ENCODE results near the gene MIEN1. TPM values are rescaled to one million over a fixed set of nuclear protein-coding genes. Genes with fewer than 3 reads are reported as not detected.
"Not testable (repeated sequence)": the region's sequence is repeated elsewhere in the genome, so short reads cannot be mapped to it uniquely, and the experiment has no call there.

The MIEN1 gene
- total RNA-seq, 2 donors from 2014 or later = 24.6 to 45.2 TPM

DNA sequence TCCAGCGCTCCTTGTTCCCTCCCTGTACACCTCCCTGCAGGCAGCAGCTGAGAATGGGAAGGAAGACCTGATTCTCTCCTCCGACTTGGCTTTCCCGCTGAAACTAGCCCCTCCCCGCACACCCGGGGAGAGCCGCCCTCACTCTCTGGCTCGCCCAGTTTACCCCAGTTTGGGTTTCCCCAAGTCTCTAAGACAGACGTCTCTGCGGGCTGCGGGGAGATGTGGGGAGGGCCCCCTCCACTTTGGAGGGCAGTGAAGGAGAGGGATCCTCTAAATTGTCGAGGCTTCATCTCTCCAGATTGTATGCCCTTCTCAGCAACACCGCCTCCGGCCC lies 8.2 kb upstream of the MIEN1 start:
- H3K4me3 Mint-ChIP-seq = peak overlapping the region; percentile 52
- H3K27me3 Mint-ChIP-seq = peaks cover 11% of the 10 kb centered on the region
- no peaks in the 10 kb centered on the region for H3K36me3 Mint-ChIP-seq (ENCODE audit: low read depth)
- no peaks in the 10 kb centered on the region for H3K9me3 Mint-ChIP-seq
- H3K27ac Mint-ChIP-seq = no peak overlapping the region
- peaks cover 5% of the 10 kb centered on the region for H3K4me1 Mint-ChIP-seq
- peak; percentile 93 for ATAC-seq (replicated peaks)

DNA sequence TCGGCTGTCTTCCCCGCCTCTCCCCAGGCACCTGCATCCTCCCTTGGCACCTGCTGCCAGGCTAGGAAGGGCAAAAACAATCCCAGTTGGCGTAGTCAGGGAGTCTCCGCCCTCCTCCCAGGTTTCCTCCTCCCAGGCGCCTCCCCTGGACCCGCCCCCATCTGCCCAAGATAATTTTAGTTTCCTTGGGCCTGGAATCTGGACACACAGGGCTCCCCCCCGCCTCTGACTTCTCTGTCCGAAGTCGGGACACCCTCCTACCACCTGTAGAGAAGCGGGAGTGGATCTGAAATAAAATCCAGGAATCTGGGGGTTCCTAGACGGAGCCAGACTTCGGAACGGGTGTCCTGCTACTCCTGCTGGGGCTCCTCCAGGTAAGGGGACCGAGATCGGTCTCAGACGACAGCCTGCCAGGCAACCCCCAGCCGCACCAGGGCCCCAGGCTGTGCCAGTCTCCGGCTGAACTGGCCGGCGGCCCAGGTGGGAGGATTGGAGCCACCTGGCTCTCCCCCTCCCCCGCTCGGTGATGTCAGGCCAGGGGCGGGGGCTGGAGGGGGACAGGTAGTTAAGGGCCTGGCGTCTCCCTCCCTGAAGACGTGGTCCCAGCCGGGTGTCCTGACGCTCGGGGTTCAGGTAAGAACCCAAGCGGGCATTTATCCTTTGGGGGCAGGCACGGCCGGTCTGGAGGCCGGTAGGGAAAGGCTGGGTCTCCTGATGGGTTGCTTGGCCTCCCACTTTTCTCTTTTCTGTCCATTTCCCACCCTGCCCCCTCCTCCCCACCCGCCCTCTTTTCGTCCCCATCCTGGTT lies 7.6 kb upstream of the MIEN1 start, which contains the start of gene GRB7:
Gene GRB7 (plus strand): TSS at position 179 of the 808 bp plus-strand sequence. CDS start 4,364 bp downstream, outside the sequence.
- Mint-ChIP-seq H3K9me3 (no peaks in the 10 kb centered on the region), H3K4me1 (peaks cover 5% of the 10 kb centered on the region), H3K36me3 (ENCODE audit: low read depth) (no peaks in the 10 kb centered on the region), H3K4me3 (peak within 1 kb of the TSS; percentile 52), H3K27ac (no peak within 1 kb of the TSS), H3K27me3 (peaks cover 11% of the 10 kb centered on the region)
- ATAC-seq (replicated peaks) = no peak

DNA sequence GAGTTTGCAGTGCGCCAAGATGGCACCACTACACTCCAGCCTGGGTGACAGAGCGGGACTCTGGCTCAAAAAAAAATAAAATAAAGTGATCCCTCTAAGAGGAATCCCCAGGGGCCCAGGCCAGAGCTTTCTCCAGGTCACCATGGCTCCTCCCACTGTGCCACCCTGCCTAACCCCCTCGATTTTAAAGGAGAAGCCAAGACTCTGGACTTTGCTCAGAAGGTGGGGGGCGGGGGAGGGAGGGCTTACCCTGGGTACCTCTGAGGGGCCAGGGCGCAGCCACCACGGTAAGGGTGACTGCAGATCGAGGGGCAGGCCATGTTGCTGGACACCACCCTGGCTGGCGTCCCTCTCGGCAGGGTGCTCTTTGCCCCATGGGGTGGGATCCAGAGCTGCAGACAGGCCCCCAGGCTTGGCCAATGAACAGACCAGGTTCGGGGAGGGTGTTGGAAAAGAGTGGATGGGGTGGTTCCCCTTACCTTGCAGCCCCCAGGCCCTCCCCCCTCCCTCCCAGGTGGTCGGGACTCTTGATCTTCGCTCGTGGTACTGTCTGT lies 7.0 kb upstream of the MIEN1 start:
- H3K27ac Mint-ChIP-seq = no peak overlapping the region
- H3K27me3 Mint-ChIP-seq = peaks cover 11% of the 10 kb centered on the region
- no peaks in the 10 kb centered on the region for H3K9me3 Mint-ChIP-seq
- no peak overlapping the region for H3K4me3 Mint-ChIP-seq
- H3K4me1 Mint-ChIP-seq = peaks cover 5% of the 10 kb centered on the region
- H3K36me3 Mint-ChIP-seq (ENCODE audit: low read depth) = no peaks in the 10 kb centered on the region
- no peak for ATAC-seq (replicated peaks)

GRCh38 chr17:39736319-39737165 lies 6.2 kb upstream of the MIEN1 start:
- Mint-ChIP-seq H3K36me3 (ENCODE audit: low read depth) (no peaks in the 10 kb centered on the region), H3K9me3 (no peaks in the 10 kb centered on the region), H3K27me3 (peaks cover 11% of the 10 kb centered on the region), H3K4me1 (peaks cover 5% of the 10 kb centered on the region), H3K27ac (no peak overlapping the region), H3K4me3 (no peak overlapping the region)
- ATAC-seq (replicated peaks) = no peak

- H3K27ac Mint-ChIP-seq = no peak overlapping the region
- H3K9me3 Mint-ChIP-seq = no peaks in the 10 kb centered on the region
- no peaks in the 10 kb centered on the region for H3K36me3 Mint-ChIP-seq (ENCODE audit: low read depth)
- no peak for ATAC-seq (replicated peaks)
- peaks cover 5% of the 10 kb centered on the region for H3K4me1 Mint-ChIP-seq
- peaks cover 11% of the 10 kb centered on the region for H3K27me3 Mint-ChIP-seq
- no peak overlapping the region for H3K4me3 Mint-ChIP-seq
These were observed 5.5 kb upstream of the MIEN1 start for GRCh38 chr17:39735882-39736281.

DNA sequence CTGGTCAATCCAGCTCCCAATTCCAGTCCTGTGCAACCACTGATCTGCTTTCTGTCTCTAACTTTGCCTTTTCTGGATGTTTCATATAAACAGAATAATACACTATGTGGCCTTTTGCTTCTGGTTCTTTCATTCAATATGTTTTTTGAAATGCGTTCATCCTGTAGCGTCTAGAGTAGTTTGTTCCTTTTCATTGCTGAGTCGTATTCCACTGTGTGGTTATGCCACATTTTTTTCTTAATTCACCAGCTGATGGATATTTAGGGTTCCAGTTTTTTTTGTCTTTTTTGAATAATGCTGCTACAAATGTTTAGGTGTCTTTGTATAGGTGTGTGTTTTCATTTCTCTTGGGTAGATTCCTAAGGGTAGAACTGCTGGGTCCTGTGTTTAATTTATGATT lies 2.3 kb upstream of the MIEN1 start:
- Mint-ChIP-seq H3K27ac (no peak overlapping the region), H3K4me3 (no peak overlapping the region), H3K36me3 (ENCODE audit: low read depth) (peaks cover 22% of the 10 kb centered on the region), H3K27me3 (peaks cover 4% of the 10 kb centered on the region), H3K9me3 (no peaks in the 10 kb centered on the region), H3K4me1 (peaks cover 8% of the 10 kb centered on the region)
- no peak for ATAC-seq (replicated peaks)

- no peaks in the 10 kb centered on the region for H3K27me3 Mint-ChIP-seq
- ATAC-seq (replicated peaks) = no peak
- H3K4me1 Mint-ChIP-seq = peaks cover 8% of the 10 kb centered on the region
- H3K36me3 Mint-ChIP-seq (ENCODE audit: low read depth) = peaks cover 30% of the 10 kb centered on the region
- peak overlapping the region; percentile 94 for H3K4me3 Mint-ChIP-seq
- H3K9me3 Mint-ChIP-seq = no peaks in the 10 kb centered on the region
- peak overlapping the region; percentile 89 for H3K27ac Mint-ChIP-seq
These were observed 966 bp downstream of the MIEN1 start for GRCh38 chr17:39729280-39729851.

GRCh38 chr17:39727556-39727955 lies 2.8 kb downstream of the MIEN1 start:
- Mint-ChIP-seq H3K4me3 (no peak overlapping the region), H3K27ac (no peak overlapping the region), H3K4me1 (peaks cover 8% of the 10 kb centered on the region), H3K27me3 (no peaks in the 10 kb centered on the region), H3K9me3 (no peaks in the 10 kb centered on the region), H3K36me3 (ENCODE audit: low read depth) (peaks cover 30% of the 10 kb centered on the region)
- ATAC-seq (replicated peaks) = no peak

GRCh38 chr17:39726617-39727016 lies 3.7 kb downstream of the MIEN1 start:
- no peak for ATAC-seq (replicated peaks)
- Mint-ChIP-seq H3K36me3 (ENCODE audit: low read depth) (peaks cover 30% of the 10 kb centered on the region), H3K4me1 (peaks cover 8% of the 10 kb centered on the region), H3K27me3 (no peaks in the 10 kb centered on the region), H3K27ac (no peak overlapping the region), H3K4me3 (no peak overlapping the region), H3K9me3 (no peaks in the 10 kb centered on the region)

DNA sequence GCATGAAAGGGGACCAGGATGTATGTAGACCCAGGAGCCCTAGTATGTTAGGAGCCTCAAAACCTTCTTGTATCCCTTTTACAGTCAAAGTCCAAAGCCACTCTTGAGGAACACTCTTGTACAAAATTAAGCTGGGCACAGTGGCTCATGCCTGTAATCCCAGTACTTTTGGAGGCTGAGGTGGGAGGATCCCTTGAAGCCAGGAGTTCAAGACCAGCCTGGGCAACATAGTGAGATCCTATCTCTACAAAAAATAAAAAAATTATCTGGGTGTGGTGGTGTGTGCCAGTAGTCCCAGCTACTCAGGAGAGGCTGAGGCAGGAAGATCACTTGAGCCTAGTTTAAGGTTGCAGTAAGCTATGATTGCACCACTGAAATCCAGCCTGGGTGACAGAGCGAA lies 4.4 kb downstream of the MIEN1 start:
- ATAC-seq (replicated peaks); H3K9me3 Mint-ChIP-seq; H3K4me3 Mint-ChIP-seq; H3K27me3 Mint-ChIP-seq; H3K4me1 Mint-ChIP-seq: not testable (repeated sequence)
- Mint-ChIP-seq H3K27ac (peak overlapping the region; percentile 28), H3K36me3 (ENCODE audit: low read depth) (peaks cover 30% of the 10 kb centered on the region)

DNA sequence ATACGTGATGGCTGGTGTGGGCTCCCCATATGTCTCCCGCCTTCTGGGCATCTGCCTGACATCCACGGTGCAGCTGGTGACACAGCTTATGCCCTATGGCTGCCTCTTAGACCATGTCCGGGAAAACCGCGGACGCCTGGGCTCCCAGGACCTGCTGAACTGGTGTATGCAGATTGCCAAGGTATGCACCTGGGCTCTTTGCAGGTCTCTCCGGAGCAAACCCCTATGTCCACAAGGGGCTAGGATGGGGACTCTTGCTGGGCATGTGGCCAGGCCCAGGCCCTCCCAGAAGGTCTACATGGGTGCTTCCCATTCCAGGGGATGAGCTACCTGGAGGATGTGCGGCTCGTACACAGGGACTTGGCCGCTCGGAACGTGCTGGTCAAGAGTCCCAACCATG lies 5.6 kb downstream of the MIEN1 start:
- no peak for ATAC-seq (replicated peaks)
- no peaks in the 10 kb centered on the region for H3K9me3 Mint-ChIP-seq
- H3K27me3 Mint-ChIP-seq = no peaks in the 10 kb centered on the region
- no peak overlapping the region for H3K4me3 Mint-ChIP-seq
- H3K36me3 Mint-ChIP-seq (ENCODE audit: low read depth) = peaks cover 26% of the 10 kb centered on the region
- no peak overlapping the region for H3K27ac Mint-ChIP-seq
- H3K4me1 Mint-ChIP-seq = peaks cover 5% of the 10 kb centered on the region

DNA sequence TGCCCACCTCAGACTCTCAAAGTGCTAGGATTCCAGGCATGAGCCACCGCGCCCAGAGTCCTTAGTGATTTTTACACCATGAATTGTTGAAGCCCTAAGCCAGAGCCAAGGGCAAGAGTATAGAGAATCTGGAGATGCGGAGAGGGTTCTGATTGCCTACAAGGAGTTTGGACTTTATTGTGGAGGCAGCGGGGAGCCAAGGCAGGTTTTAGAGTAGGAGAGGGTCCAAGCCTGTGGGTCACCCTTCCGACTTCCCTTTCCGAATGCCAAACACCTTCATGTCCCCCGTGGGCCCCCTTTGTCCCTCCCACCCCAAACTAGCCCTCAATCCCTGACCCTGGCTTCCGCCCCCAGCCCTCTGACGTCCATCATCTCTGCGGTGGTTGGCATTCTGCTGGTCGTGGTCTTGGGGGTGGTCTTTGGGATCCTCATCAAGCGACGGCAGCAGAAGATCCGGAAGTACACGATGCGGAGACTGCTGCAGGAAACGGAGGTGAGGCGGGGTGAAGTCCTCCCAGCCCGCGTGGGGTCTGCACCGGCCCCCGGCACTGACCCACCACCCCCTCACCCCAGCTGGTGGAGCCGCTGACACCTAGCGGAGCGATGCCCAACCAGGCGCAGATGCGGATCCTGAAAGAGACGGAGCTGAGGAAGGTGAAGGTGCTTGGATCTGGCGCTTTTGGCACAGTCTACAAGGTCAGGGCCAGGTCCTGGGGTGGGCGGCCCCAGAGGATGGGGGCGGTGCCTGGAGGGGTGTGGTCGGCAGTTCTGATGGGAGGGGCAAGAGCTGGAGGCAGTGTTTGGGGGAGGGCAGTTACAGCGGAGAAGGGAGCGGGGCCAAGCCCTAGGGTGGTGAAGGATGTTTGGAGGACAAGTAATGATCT lies 7.1 kb downstream of the MIEN1 start:
- ATAC-seq (replicated peaks) = peak; percentile 26

DNA sequence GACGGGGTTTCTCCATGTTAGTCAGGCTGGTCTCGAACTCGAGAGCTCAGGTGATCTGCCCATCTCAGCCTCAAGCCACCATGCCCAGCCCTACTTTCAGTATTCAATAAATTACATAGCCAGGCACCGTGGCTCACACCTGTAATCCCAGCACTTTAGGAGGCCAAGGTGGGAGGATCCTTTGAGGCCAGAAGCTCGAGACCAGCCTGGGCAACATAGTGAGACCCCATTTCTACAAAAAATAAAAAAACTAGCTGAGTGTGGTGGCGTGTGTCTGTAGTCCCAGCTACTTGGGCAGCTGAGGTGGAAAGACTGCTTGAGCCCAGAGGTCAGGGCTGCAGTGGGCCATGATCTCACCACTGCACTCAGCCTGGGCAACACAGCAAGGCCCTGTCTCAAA lies 8.2 kb downstream of the MIEN1 start:
- no peaks in the 10 kb centered on the region for H3K9me3 Mint-ChIP-seq
- no peaks in the 10 kb centered on the region for H3K27me3 Mint-ChIP-seq
- H3K36me3 Mint-ChIP-seq (ENCODE audit: low read depth) = peaks cover 5% of the 10 kb centered on the region
- no peak overlapping the region for H3K4me3 Mint-ChIP-seq
- no peak for ATAC-seq (replicated peaks)
- no peak overlapping the region for H3K27ac Mint-ChIP-seq
- no peaks in the 10 kb centered on the region for H3K4me1 Mint-ChIP-seq

More for the DNA sequence above, 7.1 kb downstream of the MIEN1 start:
- H3K4me3 Mint-ChIP-seq = no peak overlapping the region
- no peaks in the 10 kb centered on the region for H3K4me1 Mint-ChIP-seq
- H3K36me3 Mint-ChIP-seq (ENCODE audit: low read depth) = peaks cover 11% of the 10 kb centered on the region
- no peak overlapping the region for H3K27ac Mint-ChIP-seq
- no peaks in the 10 kb centered on the region for H3K9me3 Mint-ChIP-seq
- H3K27me3 Mint-ChIP-seq = no peaks in the 10 kb centered on the region
